ENCODE data around the gene PLXDC2. TPM values are rescaled to one million over a fixed set of nuclear protein-coding genes. Genes with fewer than 3 reads are reported as not detected.
A peak's percentile ranks its signal among the peaks of the same experiment; 100 is the strongest.
"Not testable (repeated sequence)": the region's sequence is repeated elsewhere in the genome, so short reads cannot be mapped to it uniquely, and the experiment has no call there.

The PLXDC2 gene
- under 1 TPM in 1 of 2 experiments, not detected in 1; 0.04 TPM for total RNA-seq

- Mint-ChIP-seq H3K27ac (no peak within 1 kb of the TSS), H3K4me3 (peak within 1 kb of the TSS; percentile 34), H3K27me3 (peaks cover 64% of the 10 kb centered on the region), H3K4me1 (peaks cover 9% of the 10 kb centered on the region), H3K9me3 (no peaks in the 10 kb centered on the region), H3K36me3 (no peaks in the 10 kb centered on the region)
- peak; percentile 2 for DNase-seq
Observed at GRCh38 chr10:19816411-19817230, at the start of gene PLXDC2. Gene PLXDC2, plus strand, starts transcription at chr10:19816432.

DNA sequence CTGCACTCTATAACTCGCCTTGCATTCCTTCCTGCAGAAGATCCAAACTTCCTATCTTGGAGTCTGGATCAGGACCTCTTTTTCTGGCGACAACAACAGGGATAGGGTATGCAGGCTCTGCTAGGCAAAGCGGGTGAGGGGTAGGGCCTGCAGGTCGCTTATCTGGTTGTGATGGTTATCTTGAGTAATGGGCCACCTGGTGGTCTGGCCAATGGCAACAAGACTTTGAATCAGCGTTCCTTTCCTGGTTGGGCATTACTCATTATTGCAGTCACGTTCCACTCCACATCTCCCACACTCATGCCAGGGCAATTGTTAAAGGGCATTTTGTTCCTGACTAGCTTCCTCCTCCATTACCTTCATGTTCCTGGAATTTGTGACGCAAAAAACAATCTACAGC lies 48.4 kb upstream of the PLXDC2 start:
- Mint-ChIP-seq H3K9me3 (peaks cover 1% of the 10 kb centered on the region), H3K4me3 (no peak overlapping the region), H3K27ac (no peak overlapping the region), H3K27me3 (no peaks in the 10 kb centered on the region), H3K4me1 (no peaks in the 10 kb centered on the region), H3K36me3 (no peaks in the 10 kb centered on the region)
- DNase-seq, result no peak

- H3K4me1 Mint-ChIP-seq, H3K36me3 Mint-ChIP-seq, H3K9me3 Mint-ChIP-seq, DNase-seq, H3K4me3 Mint-ChIP-seq, H3K27me3 Mint-ChIP-seq, H3K27ac Mint-ChIP-seq: not testable (repeated sequence)
Observed at GRCh38 chr10:19769826-19770225, 46.4 kb upstream of the PLXDC2 start.

DNA sequence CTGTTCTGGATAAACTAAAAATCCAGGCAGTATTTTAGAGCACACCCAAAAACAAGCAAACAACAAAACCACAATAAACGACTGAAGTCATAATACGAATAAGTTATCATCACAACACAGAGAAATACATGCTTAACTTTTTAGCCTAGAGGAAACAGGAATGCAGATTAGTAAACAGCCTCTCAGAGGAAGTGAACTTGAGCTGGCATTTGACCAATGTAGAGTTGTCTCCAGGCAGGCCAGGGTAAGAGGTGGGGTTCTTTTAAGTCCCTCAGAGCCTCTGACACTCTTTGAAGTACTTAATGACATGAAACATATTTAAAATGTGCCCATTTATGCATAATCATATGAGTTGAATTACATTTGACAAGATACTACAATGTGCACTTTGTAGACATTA lies 43.3 kb upstream of the PLXDC2 start:
- no peaks in the 10 kb centered on the region for H3K9me3 Mint-ChIP-seq
- H3K36me3 Mint-ChIP-seq, result no peaks in the 10 kb centered on the region
- no peak overlapping the region for H3K4me3 Mint-ChIP-seq
- no peak overlapping the region for H3K27ac Mint-ChIP-seq
- H3K4me1 Mint-ChIP-seq, result no peaks in the 10 kb centered on the region
- DNase-seq, result no peak
- no peaks in the 10 kb centered on the region for H3K27me3 Mint-ChIP-seq

DNA sequence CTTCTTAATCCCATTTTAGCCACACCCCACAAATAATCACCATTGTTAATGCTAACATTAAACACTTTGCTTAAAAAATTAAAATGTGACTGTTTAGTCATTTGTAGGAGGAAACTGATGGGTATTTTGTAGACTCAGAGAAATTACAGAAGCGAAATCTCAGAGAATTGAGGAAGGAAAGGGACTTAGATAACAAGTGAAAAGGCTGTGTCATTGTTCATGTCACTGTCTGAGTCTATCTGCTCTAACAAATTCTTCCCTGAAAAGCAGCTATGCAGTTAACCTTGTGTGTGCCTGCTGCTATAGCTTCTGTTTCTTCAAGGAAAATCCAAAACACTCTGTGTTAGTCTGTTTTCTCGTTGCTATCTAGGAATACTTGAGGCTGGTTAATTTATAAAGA lies 40.9 kb upstream of the PLXDC2 start:
- no peaks in the 10 kb centered on the region for H3K27me3 Mint-ChIP-seq
- no peak for DNase-seq

GRCh38 chr10:19777806-19778205 lies 38.4 kb upstream of the PLXDC2 start:
- Mint-ChIP-seq H3K4me1 (no peaks in the 10 kb centered on the region), H3K27ac (no peak overlapping the region), H3K4me3 (no peak overlapping the region), H3K36me3 (no peaks in the 10 kb centered on the region), H3K27me3 (no peaks in the 10 kb centered on the region), H3K9me3 (no peaks in the 10 kb centered on the region)
- DNase-seq, result no peak

More for the DNA sequence above, 40.9 kb upstream of the PLXDC2 start:
- no peaks in the 10 kb centered on the region for H3K36me3 Mint-ChIP-seq
- no peaks in the 10 kb centered on the region for H3K4me1 Mint-ChIP-seq
- H3K9me3 Mint-ChIP-seq, result no peaks in the 10 kb centered on the region
- H3K27ac Mint-ChIP-seq, result no peak overlapping the region
- H3K4me3 Mint-ChIP-seq, result no peak overlapping the region

DNA sequence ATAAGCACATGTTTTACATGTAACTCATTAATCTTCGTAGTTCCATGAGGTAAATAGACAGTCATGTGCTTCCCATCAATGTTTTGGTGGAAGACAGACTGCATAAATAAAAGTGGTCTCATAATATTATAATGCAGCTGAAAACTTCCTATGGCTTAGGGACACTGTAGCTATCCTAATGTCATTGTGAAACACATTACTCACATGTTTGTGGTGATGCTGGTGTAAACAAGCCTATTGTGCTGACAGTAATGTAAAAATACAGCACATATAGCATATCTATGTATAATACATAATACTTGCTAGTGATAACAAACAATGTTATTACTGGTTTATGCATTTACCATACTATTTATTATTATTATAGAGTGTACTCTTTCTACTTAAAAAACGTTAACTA lies 37.2 kb upstream of the PLXDC2 start:
- H3K27me3 Mint-ChIP-seq, result no peaks in the 10 kb centered on the region
- H3K4me3 Mint-ChIP-seq, result no peak overlapping the region
- H3K4me1 Mint-ChIP-seq, result no peaks in the 10 kb centered on the region
- H3K9me3 Mint-ChIP-seq, result no peaks in the 10 kb centered on the region
- no peak overlapping the region for H3K27ac Mint-ChIP-seq
- DNase-seq, result no peak
- H3K36me3 Mint-ChIP-seq, result no peaks in the 10 kb centered on the region

DNA sequence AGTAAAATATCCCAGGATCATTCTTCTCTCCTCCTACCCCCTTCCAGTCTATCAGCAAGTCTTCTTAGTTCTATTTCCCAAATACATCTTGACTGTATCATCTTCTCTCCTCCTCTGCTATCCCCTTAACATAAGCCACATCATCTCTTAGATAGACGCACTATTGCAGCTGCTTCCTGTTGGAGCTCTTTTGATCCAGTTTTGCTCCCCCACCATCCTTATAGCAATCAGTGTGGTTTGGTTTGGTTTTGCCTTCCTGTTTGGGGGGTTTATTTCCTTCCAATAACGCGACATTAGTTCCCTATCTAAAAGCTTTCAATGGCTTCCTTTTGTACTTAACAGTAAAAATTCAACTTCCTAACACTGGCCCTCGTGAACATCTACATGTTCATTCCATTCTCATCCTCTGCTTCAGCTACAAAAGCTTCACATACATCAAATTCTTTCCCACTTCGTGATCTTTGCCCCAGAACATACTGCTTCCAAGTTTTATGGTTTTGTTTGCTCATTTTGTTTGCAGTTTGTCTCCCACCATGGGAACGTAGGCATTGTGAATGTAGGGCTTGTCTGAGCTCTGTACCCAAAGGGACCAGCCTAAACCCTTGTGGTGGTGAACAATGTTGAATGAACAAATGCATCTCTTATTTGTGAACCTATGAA lies 33.7 kb upstream of the PLXDC2 start:
- Mint-ChIP-seq H3K27ac (no peak overlapping the region), H3K27me3 (no peaks in the 10 kb centered on the region), H3K9me3 (no peaks in the 10 kb centered on the region), H3K36me3 (no peaks in the 10 kb centered on the region), H3K4me3 (no peak overlapping the region), H3K4me1 (no peaks in the 10 kb centered on the region)
- no peak for DNase-seq

DNA sequence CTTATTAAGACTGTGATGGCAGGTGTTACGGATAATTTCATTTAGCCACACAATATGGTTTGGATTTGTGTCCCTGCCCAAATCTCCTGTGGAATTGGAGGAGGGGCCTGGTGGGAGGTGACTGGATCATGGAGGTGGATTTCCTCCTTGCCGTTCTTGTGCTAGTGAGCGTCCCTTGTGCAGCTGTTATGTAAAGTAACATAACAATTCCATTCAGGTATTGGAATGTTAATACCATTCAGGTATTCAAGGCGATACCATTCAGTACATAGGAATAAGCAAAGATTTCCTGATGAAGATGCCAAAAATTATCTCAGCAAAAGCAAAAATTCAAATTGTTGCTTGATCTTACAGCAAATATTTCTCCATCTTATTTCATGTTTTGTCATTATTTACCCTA lies 32.5 kb upstream of the PLXDC2 start:
- peaks cover 2% of the 10 kb centered on the region for H3K9me3 Mint-ChIP-seq

DNA sequence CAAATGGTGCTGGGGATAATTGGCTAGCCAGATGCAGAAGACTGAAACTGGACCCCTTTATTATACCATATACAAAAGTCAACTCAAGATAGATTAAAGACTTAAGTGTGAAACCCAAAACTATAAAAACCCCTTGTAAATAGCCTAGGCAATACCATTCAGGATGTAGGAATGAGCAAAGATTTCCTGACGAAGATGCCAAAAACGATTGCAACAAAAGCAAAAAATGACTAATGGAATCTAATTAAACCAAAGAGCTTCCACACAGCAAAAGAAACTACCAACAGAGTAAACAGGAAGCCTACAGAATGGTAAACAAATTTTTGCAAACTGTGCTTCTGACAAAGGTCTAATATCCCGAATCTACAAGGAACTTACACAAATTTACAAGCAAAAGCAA lies 30.9 kb upstream of the PLXDC2 start:
- no peak for DNase-seq
- peaks cover 8% of the 10 kb centered on the region for H3K27me3 Mint-ChIP-seq
- peaks cover 2% of the 10 kb centered on the region for H3K9me3 Mint-ChIP-seq
- H3K36me3 Mint-ChIP-seq, result no peaks in the 10 kb centered on the region
- H3K4me1 Mint-ChIP-seq, result no peaks in the 10 kb centered on the region
- no peak overlapping the region for H3K4me3 Mint-ChIP-seq
- no peak overlapping the region for H3K27ac Mint-ChIP-seq

More for the DNA sequence above, 32.5 kb upstream of the PLXDC2 start:
- no peaks in the 10 kb centered on the region for H3K36me3 Mint-ChIP-seq
- no peak overlapping the region for H3K27ac Mint-ChIP-seq
- H3K4me3 Mint-ChIP-seq, result no peak overlapping the region
- peaks cover 4% of the 10 kb centered on the region for H3K27me3 Mint-ChIP-seq
- H3K4me1 Mint-ChIP-seq, result no peaks in the 10 kb centered on the region
- DNase-seq, result no peak

GRCh38 chr10:19788075-19788686 lies 28.1 kb upstream of the PLXDC2 start:
- no peak overlapping the region for H3K27ac Mint-ChIP-seq
- peaks cover 2% of the 10 kb centered on the region for H3K9me3 Mint-ChIP-seq
- no peak for DNase-seq
- H3K4me1 Mint-ChIP-seq, result no peaks in the 10 kb centered on the region
- no peaks in the 10 kb centered on the region for H3K36me3 Mint-ChIP-seq
- peaks cover 8% of the 10 kb centered on the region for H3K27me3 Mint-ChIP-seq
- H3K4me3 Mint-ChIP-seq, result no peak overlapping the region

- Mint-ChIP-seq H3K27me3 (peaks cover 8% of the 10 kb centered on the region), H3K9me3 (peaks cover 2% of the 10 kb centered on the region), H3K36me3 (no peaks in the 10 kb centered on the region), H3K27ac (no peak overlapping the region), H3K4me3 (no peak overlapping the region), H3K4me1 (no peaks in the 10 kb centered on the region)
- DNase-seq, result no peak
Observed at GRCh38 chr10:19788902-19789301, 27.3 kb upstream of the PLXDC2 start.

GRCh38 chr10:19789607-19790006 lies 26.6 kb upstream of the PLXDC2 start:
- Mint-ChIP-seq H3K27ac (no peak overlapping the region), H3K4me3 (no peak overlapping the region), H3K27me3 (peaks cover 8% of the 10 kb centered on the region), H3K9me3 (peaks cover 2% of the 10 kb centered on the region), H3K36me3 (no peaks in the 10 kb centered on the region), H3K4me1 (no peaks in the 10 kb centered on the region)
- DNase-seq, result no peak

- H3K4me1 Mint-ChIP-seq, result no peaks in the 10 kb centered on the region
- no peaks in the 10 kb centered on the region for H3K36me3 Mint-ChIP-seq
- H3K27me3 Mint-ChIP-seq, result peaks cover 8% of the 10 kb centered on the region
- no peak for DNase-seq
- H3K27ac Mint-ChIP-seq, result no peak overlapping the region
- no peak overlapping the region for H3K4me3 Mint-ChIP-seq
- peaks cover 2% of the 10 kb centered on the region for H3K9me3 Mint-ChIP-seq
Observed at GRCh38 chr10:19791032-19791431, 25.2 kb upstream of the PLXDC2 start.

DNA sequence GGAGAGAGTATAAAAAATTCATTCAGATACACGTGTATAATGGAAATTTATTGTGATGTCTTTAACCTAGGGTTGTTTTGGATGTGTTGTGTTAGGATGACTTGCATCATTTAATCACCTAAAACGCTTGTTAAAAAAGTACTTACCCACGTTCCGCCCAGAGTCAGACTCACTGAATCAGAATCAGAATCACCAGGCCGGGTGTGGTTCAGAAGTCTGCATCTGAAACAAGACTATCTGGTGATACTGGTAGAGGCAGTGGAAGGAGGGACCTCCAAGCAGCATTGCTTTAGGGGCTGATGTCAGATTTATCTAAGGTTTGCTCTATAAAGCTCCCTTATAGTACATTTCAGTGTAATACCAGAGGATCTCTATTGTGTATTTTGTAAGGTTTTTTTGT lies 20.5 kb upstream of the PLXDC2 start:
- no peaks in the 10 kb centered on the region for H3K36me3 Mint-ChIP-seq
- no peak overlapping the region for H3K27ac Mint-ChIP-seq
- DNase-seq, result no peak
- no peaks in the 10 kb centered on the region for H3K9me3 Mint-ChIP-seq
- H3K4me1 Mint-ChIP-seq, result no peaks in the 10 kb centered on the region
- H3K27me3 Mint-ChIP-seq, result no peaks in the 10 kb centered on the region
- no peak overlapping the region for H3K4me3 Mint-ChIP-seq
